Panc1 (cell line): ENCODE data around the gene ZIM2. TPM values are rescaled to one million over a fixed set of nuclear protein-coding genes. Genes with fewer than 3 reads are reported as not detected.

Source experiments
- ATAC-seq: fragments of 200-7000 bp; cut with Tn5 transposase; 2 replicates; pipeline ENCODE4 v1.9.1; 2020; ENCODE audit warnings: mild to moderate bottlenecking, moderate library complexity
- BruUV-seq: library from RNA; stranded (reverse); fragments of 400-500 nt; replicated peaks from 2 replicates; lab custom pipeline; 2021; lab: Mats Ljungman, UMichigan
- CTCF ChIA-PET: fragments of 300-600 bp; sonication (Branson Sonifier 250); formaldehyde crosslinking; loops from one replicate; lab custom pipeline; 2022; ENCODE audit warnings: antibody characterized with exemption; lab: Charles Lee
- POLR2A ChIA-PET: fragments of 300-600 bp; sonication (Branson Sonifier 250); formaldehyde crosslinking; loops from one replicate; lab custom pipeline; 2022; ENCODE audit warnings: antibody characterized with exemption; lab: Charles Lee
- DNase-seq: peaks from one replicate; pipeline ENCODE4 v3.0.0-alpha.2; 2010; ENCODE audit warnings: low read depth, low spot score
- H3K27ac ChIP-seq: 2 replicates; pipeline ENCODE4 v1.5.1; 2011; ENCODE audit warnings: mild to moderate bottlenecking, low read length, inconsistent platforms
- H3K27me3 ChIP-seq: fragments of 200-500 bp; sonication (Bioruptor generic); 2 replicates; pipeline ENCODE4 v1.6.0; 2014; ENCODE audit warnings: low read length, inconsistent platforms; ENCODE audit not compliant: control insufficient read depth, insufficient read depth
- H3K36me3 ChIP-seq: fragments of 200-500 bp; sonication (Bioruptor generic); 2 replicates; pipeline ENCODE4 v1.5.1; 2014; ENCODE audit warnings: inconsistent platforms, mild to moderate bottlenecking, low read length, moderate library complexity; ENCODE audit not compliant: control insufficient read depth, insufficient read depth
- H3K4me1 ChIP-seq: 2 replicates; pipeline ENCODE4 v1.5.1; 2011; ENCODE audit warnings: inconsistent platforms, mild to moderate bottlenecking, low read length, moderate library complexity; ENCODE audit not compliant: control insufficient read depth, insufficient read depth
- H3K4me3 ChIP-seq, 2 experiments: 2 replicates each; pipeline ENCODE4 v1.5.1; 2011 to 2012; ENCODE audit warnings: low read depth in 2 of 2, low read length in 2 of 2, mild to moderate bottlenecking in 2 of 2, inconsistent platforms in 1 of 2, moderate library complexity in 1 of 2
- H3K9me3 ChIP-seq: fragments of 200-500 bp; sonication (Bioruptor generic); 2 replicates; pipeline ENCODE4 v1.5.1; 2014; ENCODE audit warnings: low read depth, mild to moderate bottlenecking, inconsistent platforms, low read length, moderate library complexity; ENCODE audit not compliant: control insufficient read depth, insufficient read depth
- POLR2AphosphoS5 ChIP-seq: IDR thresholded peaks from 2 replicates; pipeline ENCODE4 v1.6.1; 2012; ENCODE audit warnings: mild to moderate bottlenecking, low read depth, low read length, moderate library complexity
- REST ChIP-seq, 2 experiments: IDR thresholded peaks; 2 replicates each; pipeline ENCODE4 v1.6.1; 2011 to 2012; ENCODE audit warnings: low read depth in 2 of 2, control low read depth in 1 of 2, low read length in 1 of 2, mild to moderate bottlenecking in 1 of 2, moderate library complexity in 1 of 2; ENCODE audit not compliant: insufficient read depth in 1 of 2
- SIN3A ChIP-seq: IDR thresholded peaks from 2 replicates; pipeline ENCODE4 v1.6.1; 2012; ENCODE audit warnings: low read depth, mild to moderate bottlenecking, low read length, moderate library complexity, borderline replicate concordance; ENCODE audit not compliant: insufficient read depth
- TCF7L2 ChIP-seq: IDR thresholded peaks from 2 replicates; pipeline ENCODE4 v1.6.1; 2011; ENCODE audit warnings: mild to moderate bottlenecking, low read depth, low read length, inconsistent platforms
- in situ Hi-C: cut with HindIII; loops from 2 replicates; pipeline ENCODE4 v1.10.0; 2016; ENCODE audit warnings: low sequenced_read_pairs, low pct_unique_long_range_greater_than_20kb
- intact Hi-C: fragments of 100-400 bp; cut with micrococcal nuclease; formaldehyde crosslinking; loops from one replicate; pipeline ENCODE4 v1.10.0; 2022; ENCODE audit not compliant: unreplicated experiment
- total RNA-seq: library from RNA; stranded (reverse); gene quantifications from one replicate; pipeline ENCODE4 v1.2.1, GENCODE V29; 2021; ENCODE audit not compliant: unreplicated experiment
- TF ChIP-seq, protein P1 (sequence below): fragments of 450-650 bp; IDR thresholded peaks from 2 replicates; pipeline ENCODE4 v1.5.1; 2017; ENCODE audit warnings: mild to moderate bottlenecking

Gene ZIM2
- total RNA-seq, 1 experiment from 2014 or later, result not detected

DNA sequence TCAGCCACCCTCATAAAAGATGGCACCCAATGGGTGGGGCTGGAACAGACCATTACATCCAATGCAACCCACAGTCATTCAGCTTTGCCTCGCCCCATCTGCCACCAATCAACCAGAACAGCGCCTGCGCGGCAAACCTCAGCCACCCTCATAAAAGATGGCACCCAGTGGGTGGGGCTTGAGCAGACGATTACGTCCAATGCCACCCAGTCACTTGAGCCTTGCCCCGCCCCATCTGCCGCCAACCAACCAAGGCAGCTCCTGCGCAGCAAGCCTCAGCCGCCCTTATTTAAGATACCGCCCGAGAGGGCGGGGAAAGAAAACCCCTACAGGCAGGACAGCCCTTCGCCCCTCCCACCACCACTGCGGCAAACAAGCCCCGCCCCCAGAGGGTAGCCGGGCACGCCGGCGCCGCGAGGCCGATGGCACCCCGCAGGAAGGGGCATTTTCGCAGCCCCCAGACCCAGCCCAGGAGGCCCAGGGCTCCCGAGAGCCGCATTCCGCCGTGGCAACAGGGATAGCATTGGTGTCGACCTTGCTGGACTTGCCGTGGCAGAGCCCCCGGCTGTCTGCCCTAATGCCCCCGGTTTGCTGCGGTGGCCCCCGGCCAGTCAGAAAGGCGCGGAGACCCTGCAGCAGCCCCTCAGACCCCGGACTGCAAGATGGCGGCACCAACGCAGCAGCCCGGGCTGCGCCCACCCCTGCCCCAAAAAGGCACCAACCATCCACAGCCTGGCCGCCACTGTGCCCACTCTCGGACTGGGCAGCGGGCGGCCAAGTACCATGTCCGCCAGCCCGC lies 675 bp downstream of the ZIM2 start:
- in situ Hi-C loops, result no loop called here
- H3K9me3 ChIP-seq, result peaks cover 5% of the 10 kb centered on the region; the same call in 1 of the 2 replicates
- H3K4me1 ChIP-seq, result no peaks in the 10 kb centered on the region
- POLR2A ChIA-PET, result no interaction called here
- H3K4me3 ChIP-seq, result no peak overlapping the region
- no peak for TF ChIP-seq TCF7L2
- TF ChIP-seq SIN3A, result no peak
- no peak for TF ChIP-seq REST (IDR thresholded peaks at IDR 0.05; ENCODE audit: insufficient read depth in 1 of 2, low read depth in 2 of 2, low read length in 1 of 2)
- TF ChIP-seq, protein P1, sequence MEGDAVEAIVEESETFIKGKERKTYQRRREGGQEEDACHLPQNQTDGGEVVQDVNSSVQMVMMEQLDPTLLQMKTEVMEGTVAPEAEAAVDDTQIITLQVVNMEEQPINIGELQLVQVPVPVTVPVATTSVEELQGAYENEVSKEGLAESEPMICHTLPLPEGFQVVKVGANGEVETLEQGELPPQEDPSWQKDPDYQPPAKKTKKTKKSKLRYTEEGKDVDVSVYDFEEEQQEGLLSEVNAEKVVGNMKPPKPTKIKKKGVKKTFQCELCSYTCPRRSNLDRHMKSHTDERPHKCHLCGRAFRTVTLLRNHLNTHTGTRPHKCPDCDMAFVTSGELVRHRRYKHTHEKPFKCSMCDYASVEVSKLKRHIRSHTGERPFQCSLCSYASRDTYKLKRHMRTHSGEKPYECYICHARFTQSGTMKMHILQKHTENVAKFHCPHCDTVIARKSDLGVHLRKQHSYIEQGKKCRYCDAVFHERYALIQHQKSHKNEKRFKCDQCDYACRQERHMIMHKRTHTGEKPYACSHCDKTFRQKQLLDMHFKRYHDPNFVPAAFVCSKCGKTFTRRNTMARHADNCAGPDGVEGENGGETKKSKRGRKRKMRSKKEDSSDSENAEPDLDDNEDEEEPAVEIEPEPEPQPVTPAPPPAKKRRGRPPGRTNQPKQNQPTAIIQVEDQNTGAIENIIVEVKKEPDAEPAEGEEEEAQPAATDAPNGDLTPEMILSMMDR, result no peak
- no peak for TF ChIP-seq POLR2AphosphoS5
- DNase-seq (no peak), ATAC-seq (no peak)
- CTCF ChIA-PET, result no interaction called here
- no TSS peak for BruUV-seq
- no peaks in the 10 kb centered on the region for H3K27me3 ChIP-seq
- H3K36me3 ChIP-seq, result no peaks in the 10 kb centered on the region
- H3K27ac ChIP-seq, result no peak overlapping the region
- intact Hi-C loops, result no loop called here

DNA sequence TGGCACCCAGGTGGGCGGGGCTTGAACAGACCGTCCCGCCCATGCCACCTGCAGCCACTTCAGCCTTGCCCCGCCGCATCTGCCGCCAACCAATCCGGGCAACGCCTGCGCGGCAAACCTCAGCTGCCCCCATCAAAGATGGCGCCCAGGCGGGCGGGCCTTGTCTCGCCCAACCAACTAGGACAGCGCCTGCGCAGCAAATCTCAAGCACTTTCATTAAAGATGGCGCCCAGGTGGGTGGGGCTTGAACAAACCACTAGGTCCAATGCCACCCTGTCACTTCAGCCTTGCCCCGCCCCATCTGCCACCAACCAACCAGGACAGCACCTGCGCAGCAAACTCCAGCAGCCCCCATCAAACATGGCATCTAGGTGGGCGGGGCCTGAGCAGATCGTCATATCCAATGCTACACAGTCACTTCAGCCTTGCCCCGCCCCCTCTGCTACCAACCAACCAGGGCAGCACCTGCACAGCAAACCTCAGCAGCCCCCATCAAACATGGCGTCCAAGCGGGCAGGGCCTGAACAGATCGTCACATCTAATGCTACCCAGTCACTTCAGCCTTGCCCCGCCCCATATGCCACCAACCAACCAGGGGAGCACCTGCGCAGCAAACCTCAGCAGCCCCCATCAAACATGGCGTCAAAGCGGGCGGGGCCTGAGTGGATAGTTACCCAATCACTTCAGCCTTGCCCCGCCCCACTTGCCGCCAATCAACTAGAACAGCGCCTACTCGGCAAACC lies 1.4 kb downstream of the ZIM2 start:
- intact Hi-C loops (no loop called here), in situ Hi-C loops (no loop called here)
- ChIA-PET CTCF (no interaction called here), POLR2A (no interaction called here)
- Histone ChIP-seq H3K4me1 (no peaks in the 10 kb centered on the region), H3K4me3 (no peak overlapping the region), H3K27ac (no peak overlapping the region), H3K9me3 (peaks cover 5% of the 10 kb centered on the region; the same call in 1 of the 2 replicates), H3K27me3 (no peaks in the 10 kb centered on the region), H3K36me3 (no peaks in the 10 kb centered on the region)
- BruUV-seq, result no TSS peak
- TF ChIP-seq SIN3A (no peak), REST (IDR thresholded peaks at IDR 0.05; ENCODE audit: insufficient read depth in 1 of 2, low read depth in 2 of 2, low read length in 1 of 2) (no peak), POLR2AphosphoS5 (no peak), TCF7L2 (no peak)
- TF ChIP-seq, protein P1, result no peak
- no peak for ATAC-seq
- no peak for DNase-seq
